Renal cortex interstitium (tissue), 15 donors: ENCODE measurements around the gene ZP2. TPM values are rescaled to one million over a fixed set of nuclear protein-coding genes. Genes with fewer than 3 reads are reported as not detected.
A peak's percentile ranks its signal among the peaks of the same experiment; 100 is the strongest.
"Not testable (repeated sequence)": the region's sequence is repeated elsewhere in the genome, so short reads cannot be mapped to it uniquely, and the experiment has no call there.

Experiments
- DNase-seq, 11 donors: peaks; one replicate each; pipeline ENCODE4 v3.0.0-alpha.2; 2013; ENCODE audit warnings: low read depth in 9 of 11, low spot score in 4 of 11; ENCODE audit errors: extremely low read depth in 1 of 11
- long read RNA-seq, 16 experiments: transcript quantifications; one replicate each; lab custom pipeline, GENCODE V29; 2026
- polyA plus RNA-seq, 3 donors: library from polyadenylated mRNA; unstranded; fragments of 120-200 nt; gene quantifications; one replicate each; pipeline ENCODE4 v1.2.1, GENCODE V29; 2013; ENCODE audit not compliant: insufficient read length in 3 of 3

ZP2 gene
- polyA plus RNA-seq, result under 1 TPM in 2 of 3 donors, not detected in 1; 0.12 to 0.19 TPM
- long read RNA-seq, donor 1, result 0 reads
- long read RNA-seq, donor 2, result 0 reads
- long read RNA-seq, donor 3, result 0 reads
- long read RNA-seq, donor 4, result 0 reads
- long read RNA-seq, donor 5, result 0 reads
- long read RNA-seq, donor 6, result 0 reads
- long read RNA-seq, donor 7, result 0 reads
- long read RNA-seq, donor 8, result 0 reads
- long read RNA-seq, donor 9, result 0 reads
- long read RNA-seq, donor 10, result 0 reads
- long read RNA-seq, donor 11, result 0 reads
- long read RNA-seq, donor 12, result 0 reads
- long read RNA-seq, donor 13, result 0 reads
- long read RNA-seq, donor 14, result 0 reads
- long read RNA-seq, donor 15, result 0 reads
- long read RNA-seq, donor 16, result 0 reads

- DNase-seq, result no peak
These were observed at the start of gene ZP2 for GRCh38 chr16:21211486-21211885. Gene ZP2 (minus strand): TSS chr16:21211574. CDS start chr16:21211547, 27 bp downstream.

- no peak for DNase-seq
These were observed 45.9 kb upstream of the ZP2 start for GRCh38 chr16:21257284-21257683.

- DNase-seq, result no peak
These were observed 45.3 kb upstream of the ZP2 start for GRCh38 chr16:21256636-21257035.

- DNase-seq, result no peak
These were observed 42.1 kb upstream of the ZP2 start for GRCh38 chr16:21253470-21253869.

GRCh38 chr16:21250072-21250923, 38.9 kb upstream of the ZP2 start:
- no peak for DNase-seq

- DNase-seq, result not testable (repeated sequence)
These were observed 36.8 kb upstream of the ZP2 start for GRCh38 chr16:21248179-21248578.

- peak in 2 of 11 donors; percentile 9 to 11 for DNase-seq
These were observed 33.3 kb upstream of the ZP2 start for GRCh38 chr16:21244518-21245215.

GRCh38 chr16:21242756-21243155, 31.4 kb upstream of the ZP2 start:
- no peak for DNase-seq

GRCh38 chr16:21239646-21240045, 28.3 kb upstream of the ZP2 start:
- DNase-seq, result no peak

GRCh38 chr16:21236831-21237230, 25.5 kb upstream of the ZP2 start:
- no peak for DNase-seq

- no peak for DNase-seq
These were observed 23.8 kb upstream of the ZP2 start for GRCh38 chr16:21235199-21235585.

GRCh38 chr16:21233521-21234150, 22.3 kb upstream of the ZP2 start, which contains the start of gene ANKS4B:
Gene ANKS4B (plus strand): TSS chr16:21233699. CDS start chr16:21233738, 39 bp downstream.
- no peak for DNase-seq

- no peak for DNase-seq
These were observed 21.7 kb upstream of the ZP2 start for GRCh38 chr16:21233045-21233520.

- no peak for DNase-seq
These were observed 17.0 kb upstream of the ZP2 start for GRCh38 chr16:21228361-21228872.

- DNase-seq, result no peak
These were observed 16.5 kb upstream of the ZP2 start for GRCh38 chr16:21227866-21228265.

GRCh38 chr16:21226749-21227148, 15.4 kb upstream of the ZP2 start:
- no peak for DNase-seq

GRCh38 chr16:21224800-21225199, 13.4 kb upstream of the ZP2 start:
- no peak for DNase-seq

- DNase-seq, result no peak
These were observed 12.4 kb upstream of the ZP2 start for GRCh38 chr16:21223787-21224186.
